ENCODE measurements around the gene COX6B1.

DNA sequence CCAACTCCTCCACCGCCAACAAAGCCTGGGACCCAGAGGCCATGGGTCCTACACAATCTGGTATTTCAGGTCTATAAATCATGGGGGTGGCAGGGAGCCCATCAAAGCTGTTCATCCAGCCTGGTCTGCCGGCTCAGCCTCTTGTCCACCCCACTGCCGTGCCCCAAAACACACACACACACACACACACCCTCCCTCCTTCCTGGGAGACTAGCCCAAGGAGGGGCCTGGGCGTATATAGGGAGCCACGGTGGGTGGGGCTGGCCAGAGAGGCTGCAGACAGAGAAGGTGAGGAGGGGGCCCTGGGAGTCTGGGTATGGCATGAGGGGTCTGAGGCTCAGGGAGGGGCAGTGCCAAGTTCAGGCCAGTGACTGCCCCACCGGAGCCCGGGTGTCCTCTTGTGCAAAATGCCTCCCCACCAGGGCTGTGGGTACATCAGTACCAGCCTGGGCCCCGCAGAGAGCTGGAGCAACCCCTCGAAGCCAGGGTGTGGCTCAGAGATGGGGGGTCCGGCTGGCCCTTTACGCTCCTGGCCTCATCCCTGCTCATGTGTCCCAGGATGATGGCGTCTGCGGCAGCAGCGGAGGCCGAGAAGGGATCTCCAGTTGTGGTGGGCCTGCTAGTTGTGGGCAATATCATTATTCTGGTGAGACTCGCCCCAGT lies 18.3 kb downstream of the COX6B1 start, which contains the start of gene UPK1A:
- TF ChIP-seq, protein P1, sequence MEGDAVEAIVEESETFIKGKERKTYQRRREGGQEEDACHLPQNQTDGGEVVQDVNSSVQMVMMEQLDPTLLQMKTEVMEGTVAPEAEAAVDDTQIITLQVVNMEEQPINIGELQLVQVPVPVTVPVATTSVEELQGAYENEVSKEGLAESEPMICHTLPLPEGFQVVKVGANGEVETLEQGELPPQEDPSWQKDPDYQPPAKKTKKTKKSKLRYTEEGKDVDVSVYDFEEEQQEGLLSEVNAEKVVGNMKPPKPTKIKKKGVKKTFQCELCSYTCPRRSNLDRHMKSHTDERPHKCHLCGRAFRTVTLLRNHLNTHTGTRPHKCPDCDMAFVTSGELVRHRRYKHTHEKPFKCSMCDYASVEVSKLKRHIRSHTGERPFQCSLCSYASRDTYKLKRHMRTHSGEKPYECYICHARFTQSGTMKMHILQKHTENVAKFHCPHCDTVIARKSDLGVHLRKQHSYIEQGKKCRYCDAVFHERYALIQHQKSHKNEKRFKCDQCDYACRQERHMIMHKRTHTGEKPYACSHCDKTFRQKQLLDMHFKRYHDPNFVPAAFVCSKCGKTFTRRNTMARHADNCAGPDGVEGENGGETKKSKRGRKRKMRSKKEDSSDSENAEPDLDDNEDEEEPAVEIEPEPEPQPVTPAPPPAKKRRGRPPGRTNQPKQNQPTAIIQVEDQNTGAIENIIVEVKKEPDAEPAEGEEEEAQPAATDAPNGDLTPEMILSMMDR (IDR thresholded peaks at IDR 0.05): no peak
- TF ChIP-seq POLR2A (IDR thresholded peaks at IDR 0.05): no peak
